ENCODE measurements around the gene RPL4.
"Not testable (repeated sequence)": the region's sequence is repeated elsewhere in the genome, so short reads cannot be mapped to it uniquely, and the experiment has no call there.

DNA sequence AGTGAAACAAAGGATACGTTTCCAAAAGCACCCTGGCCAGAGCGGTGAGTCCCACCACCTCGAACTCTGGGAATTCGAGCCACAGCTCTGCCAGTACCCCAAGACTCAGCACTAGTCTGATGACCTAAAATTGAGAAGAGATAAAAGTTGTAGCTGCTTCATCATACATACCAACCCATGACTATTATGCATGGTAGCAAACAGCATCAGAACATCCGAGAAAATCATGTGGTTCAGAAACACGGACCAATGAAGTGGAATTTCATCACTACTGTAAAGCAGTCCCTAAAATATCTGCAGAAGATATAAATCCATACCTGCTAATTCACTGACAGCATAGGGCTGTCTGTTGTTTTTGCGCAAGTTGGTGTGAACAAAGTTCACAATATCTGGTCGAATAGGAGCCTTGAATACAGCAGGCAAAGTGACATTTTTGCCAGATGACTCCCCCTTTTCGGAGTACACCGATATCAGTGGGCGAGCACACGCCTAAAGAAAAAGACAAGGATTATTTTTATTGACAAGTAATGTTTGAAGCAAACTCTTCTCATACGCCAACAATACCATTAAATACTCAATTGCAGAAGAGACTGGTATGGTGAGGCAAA, 1.5 kb downstream of the RPL4 start:
- TF ChIP-seq, protein P1, sequence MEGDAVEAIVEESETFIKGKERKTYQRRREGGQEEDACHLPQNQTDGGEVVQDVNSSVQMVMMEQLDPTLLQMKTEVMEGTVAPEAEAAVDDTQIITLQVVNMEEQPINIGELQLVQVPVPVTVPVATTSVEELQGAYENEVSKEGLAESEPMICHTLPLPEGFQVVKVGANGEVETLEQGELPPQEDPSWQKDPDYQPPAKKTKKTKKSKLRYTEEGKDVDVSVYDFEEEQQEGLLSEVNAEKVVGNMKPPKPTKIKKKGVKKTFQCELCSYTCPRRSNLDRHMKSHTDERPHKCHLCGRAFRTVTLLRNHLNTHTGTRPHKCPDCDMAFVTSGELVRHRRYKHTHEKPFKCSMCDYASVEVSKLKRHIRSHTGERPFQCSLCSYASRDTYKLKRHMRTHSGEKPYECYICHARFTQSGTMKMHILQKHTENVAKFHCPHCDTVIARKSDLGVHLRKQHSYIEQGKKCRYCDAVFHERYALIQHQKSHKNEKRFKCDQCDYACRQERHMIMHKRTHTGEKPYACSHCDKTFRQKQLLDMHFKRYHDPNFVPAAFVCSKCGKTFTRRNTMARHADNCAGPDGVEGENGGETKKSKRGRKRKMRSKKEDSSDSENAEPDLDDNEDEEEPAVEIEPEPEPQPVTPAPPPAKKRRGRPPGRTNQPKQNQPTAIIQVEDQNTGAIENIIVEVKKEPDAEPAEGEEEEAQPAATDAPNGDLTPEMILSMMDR (IDR thresholded peaks at IDR 0.05), result not testable (repeated sequence)
- TF ChIP-seq IRF2 (CRISPR knock-in tag; IDR thresholded peaks at IDR 0.05; ENCODE audit: borderline replicate concordance, low read depth); ZNF138 (CRISPR knock-in tag; conservative IDR thresholded peaks at IDR 0.05); TEAD4 (CRISPR knock-in tag; IDR thresholded peaks at IDR 0.05): not testable (repeated sequence)
- TF ChIP-seq, protein P2, sequence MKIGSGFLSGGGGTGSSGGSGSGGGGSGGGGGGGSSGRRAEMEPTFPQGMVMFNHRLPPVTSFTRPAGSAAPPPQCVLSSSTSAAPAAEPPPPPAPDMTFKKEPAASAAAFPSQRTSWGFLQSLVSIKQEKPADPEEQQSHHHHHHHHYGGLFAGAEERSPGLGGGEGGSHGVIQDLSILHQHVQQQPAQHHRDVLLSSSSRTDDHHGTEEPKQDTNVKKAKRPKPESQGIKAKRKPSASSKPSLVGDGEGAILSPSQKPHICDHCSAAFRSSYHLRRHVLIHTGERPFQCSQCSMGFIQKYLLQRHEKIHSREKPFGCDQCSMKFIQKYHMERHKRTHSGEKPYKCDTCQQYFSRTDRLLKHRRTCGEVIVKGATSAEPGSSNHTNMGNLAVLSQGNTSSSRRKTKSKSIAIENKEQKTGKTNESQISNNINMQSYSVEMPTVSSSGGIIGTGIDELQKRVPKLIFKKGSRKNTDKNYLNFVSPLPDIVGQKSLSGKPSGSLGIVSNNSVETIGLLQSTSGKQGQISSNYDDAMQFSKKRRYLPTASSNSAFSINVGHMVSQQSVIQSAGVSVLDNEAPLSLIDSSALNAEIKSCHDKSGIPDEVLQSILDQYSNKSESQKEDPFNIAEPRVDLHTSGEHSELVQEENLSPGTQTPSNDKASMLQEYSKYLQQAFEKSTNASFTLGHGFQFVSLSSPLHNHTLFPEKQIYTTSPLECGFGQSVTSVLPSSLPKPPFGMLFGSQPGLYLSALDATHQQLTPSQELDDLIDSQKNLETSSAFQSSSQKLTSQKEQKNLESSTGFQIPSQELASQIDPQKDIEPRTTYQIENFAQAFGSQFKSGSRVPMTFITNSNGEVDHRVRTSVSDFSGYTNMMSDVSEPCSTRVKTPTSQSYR (CRISPR knock-in tag; IDR thresholded peaks at IDR 0.05), result not testable (repeated sequence)
- TF ChIP-seq, protein P3, sequence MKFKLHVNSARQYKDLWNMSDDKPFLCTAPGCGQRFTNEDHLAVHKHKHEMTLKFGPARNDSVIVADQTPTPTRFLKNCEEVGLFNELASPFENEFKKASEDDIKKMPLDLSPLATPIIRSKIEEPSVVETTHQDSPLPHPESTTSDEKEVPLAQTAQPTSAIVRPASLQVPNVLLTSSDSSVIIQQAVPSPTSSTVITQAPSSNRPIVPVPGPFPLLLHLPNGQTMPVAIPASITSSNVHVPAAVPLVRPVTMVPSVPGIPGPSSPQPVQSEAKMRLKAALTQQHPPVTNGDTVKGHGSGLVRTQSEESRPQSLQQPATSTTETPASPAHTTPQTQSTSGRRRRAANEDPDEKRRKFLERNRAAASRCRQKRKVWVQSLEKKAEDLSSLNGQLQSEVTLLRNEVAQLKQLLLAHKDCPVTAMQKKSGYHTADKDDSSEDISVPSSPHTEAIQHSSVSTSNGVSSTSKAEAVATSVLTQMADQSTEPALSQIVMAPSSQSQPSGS (CRISPR knock-in tag; IDR thresholded peaks at IDR 0.05; ENCODE audit: borderline replicate concordance, low read depth), result not testable (repeated sequence)
- TF ChIP-seq, protein P4, sequence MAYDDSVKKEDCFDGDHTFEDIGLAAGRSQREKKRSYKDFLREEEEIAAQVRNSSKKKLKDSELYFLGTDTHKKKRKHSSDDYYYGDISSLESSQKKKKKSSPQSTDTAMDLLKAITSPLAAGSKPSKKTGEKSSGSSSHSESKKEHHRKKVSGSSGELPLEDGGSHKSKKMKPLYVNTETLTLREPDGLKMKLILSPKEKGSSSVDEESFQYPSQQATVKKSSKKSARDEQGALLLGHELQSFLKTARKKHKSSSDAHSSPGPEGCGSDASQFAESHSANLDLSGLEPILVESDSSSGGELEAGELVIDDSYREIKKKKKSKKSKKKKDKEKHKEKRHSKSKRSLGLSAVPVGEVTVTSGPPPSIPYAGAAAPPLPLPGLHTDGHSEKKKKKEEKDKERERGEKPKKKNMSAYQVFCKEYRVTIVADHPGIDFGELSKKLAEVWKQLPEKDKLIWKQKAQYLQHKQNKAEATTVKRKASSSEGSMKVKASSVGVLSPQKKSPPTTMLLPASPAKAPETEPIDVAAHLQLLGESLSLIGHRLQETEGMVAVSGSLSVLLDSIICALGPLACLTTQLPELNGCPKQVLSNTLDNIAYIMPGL (CRISPR knock-in tag; IDR thresholded peaks at IDR 0.05), result not testable (repeated sequence)
